Fibroblast of skin of abdomen (primary cell): ENCODE results near the gene SPAG6.
A peak's percentile ranks its signal among the peaks of the same experiment; 100 is the strongest.
"Not testable (repeated sequence)": the region's sequence is repeated elsewhere in the genome, so short reads cannot be mapped to it uniquely, and the experiment has no call there.

ENCODE experiments used
- DNase-seq: peaks from one replicate; pipeline ENCODE4 v3.0.0-alpha.2; 2013

Gene SPAG6

GRCh38 chr10:22342421-22342820 is 2.9 kb upstream of the SPAG6 start:
- no peak for DNase-seq

- DNase-seq = no peak
Observed at GRCh38 chr10:22343731-22344130, 1.6 kb upstream of the SPAG6 start.

GRCh38 chr10:22344249-22344648 is 1.0 kb upstream of the SPAG6 start:
- DNase-seq = no peak

- DNase-seq = no peak
Observed at GRCh38 chr10:22344781-22345300, 455 bp upstream of the SPAG6 start.

DNA sequence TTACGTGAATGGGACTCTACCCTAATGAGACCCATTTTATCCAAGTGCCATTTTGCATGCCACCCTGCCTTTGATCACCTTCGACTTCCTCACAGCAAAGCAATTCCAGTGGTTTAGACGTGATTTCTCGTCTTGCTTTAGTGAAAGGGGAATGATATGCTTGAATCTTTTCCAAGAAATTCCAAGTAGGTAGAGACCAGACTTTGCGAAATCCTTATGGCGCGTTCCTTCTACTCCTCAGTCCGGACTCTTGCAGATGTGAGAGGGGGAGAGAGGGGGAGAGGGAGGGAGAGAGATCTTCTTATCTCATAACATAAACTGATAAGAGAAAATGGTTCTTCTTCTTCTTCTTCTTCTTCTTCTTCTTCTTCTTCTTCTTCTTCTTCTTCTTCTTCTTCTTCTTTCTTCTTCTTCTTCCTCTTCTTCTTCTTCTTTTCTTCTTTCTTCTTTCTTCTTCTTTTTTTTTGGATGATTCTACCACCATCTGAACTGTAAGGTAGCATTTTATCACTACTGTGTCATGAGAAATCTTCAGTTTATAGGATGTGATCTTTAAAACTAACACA is 883 bp downstream of the SPAG6 start:
- DNase-seq = no peak

DNA sequence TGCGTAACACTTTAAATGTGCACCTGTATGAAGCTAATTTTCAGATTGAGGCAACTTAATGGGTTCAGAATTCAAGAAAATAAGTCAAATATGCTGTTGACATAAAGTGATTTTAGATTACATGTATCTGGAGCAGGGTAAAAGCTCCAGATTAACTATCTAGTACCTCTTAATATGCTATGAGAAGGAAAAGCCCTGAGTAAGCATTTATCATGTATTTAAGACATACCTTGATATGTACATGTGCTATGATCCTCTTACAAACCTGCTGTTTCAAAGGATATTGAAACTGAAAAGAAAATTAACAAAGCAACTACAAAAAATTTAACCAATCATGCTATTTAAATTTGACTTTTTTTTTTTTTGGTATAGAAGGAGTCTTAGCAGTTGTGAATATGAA is 4.5 kb downstream of the SPAG6 start:
- DNase-seq = no peak

DNA sequence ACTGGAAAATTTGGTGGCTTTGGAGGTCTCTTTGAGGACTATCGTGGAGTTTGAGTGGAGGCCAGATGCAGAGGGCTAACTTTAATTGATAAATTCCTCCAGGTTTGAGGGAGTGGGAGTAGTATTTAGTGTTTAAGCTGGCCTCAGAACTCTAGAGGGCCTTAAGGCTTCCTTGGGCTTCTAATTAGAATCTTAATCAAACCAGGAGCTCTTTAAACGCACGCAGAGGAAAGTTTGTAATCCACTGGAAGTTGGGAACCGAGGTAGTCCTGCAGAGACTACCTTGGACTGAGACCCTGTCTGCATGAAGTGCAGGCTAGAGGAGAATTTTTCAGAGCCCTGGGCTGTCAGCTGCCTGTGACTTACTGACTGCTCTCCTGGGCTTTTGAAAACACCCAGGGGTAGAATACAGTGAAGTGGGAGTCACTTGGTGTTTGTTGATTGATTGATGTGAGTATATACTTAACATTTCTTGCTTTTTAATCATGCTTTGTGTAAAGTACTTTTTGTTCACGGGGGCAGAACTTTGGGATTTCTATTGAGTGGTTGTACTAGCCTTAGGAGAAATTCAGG is 5.9 kb downstream of the SPAG6 start:
- DNase-seq = no peak

DNA sequence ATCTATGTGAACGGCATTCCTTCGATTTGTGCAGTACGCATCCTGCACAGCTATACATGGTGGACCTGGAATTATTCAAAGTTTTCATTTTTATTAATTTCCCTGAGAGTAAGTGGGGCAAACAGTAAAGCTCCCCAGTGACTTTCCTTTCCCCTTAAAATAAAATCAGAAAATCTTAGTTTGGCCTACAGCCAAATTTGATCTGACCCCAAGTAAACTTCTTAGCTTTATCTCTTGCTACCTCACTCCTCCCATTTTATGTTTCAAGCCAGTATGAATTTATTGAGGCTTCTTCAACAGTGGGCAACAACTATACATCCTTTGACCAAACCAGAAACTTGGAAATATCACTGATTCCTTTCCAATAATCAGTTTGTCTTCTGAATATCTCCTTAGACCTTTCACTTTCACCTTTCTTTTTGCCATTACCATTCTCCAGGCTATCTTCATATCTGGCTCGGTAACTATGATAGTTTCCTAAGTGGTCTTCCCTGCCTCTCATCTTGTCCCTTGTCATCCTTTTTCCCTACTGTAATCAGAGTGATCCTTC is 11.1 kb downstream of the SPAG6 start:
- DNase-seq = no peak

- not testable (repeated sequence) for DNase-seq
Observed at GRCh38 chr10:22357770-22358169, 12.5 kb downstream of the SPAG6 start.

DNA sequence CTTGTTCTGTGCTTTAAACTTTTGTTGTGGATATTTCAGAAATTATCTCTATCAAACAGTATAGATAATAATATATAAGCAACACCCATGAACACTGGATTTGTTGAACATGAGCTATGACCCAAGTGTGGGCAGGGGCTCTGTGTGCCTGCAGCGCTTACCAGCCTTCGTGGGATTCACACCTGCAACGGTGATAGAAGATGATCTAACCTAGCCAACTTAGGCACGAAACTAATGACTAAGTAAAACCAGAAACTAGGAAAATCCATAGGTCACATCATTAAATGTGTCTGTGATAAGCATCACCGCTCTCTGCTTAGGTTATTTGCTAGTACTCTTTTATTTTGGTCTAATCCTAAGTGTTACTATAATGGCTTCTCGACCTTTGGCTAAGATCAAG is 18.0 kb downstream of the SPAG6 start:
- DNase-seq = no peak

- no peak for DNase-seq
Observed at GRCh38 chr10:22364407-22365140, 19.3 kb downstream of the SPAG6 start.

DNA sequence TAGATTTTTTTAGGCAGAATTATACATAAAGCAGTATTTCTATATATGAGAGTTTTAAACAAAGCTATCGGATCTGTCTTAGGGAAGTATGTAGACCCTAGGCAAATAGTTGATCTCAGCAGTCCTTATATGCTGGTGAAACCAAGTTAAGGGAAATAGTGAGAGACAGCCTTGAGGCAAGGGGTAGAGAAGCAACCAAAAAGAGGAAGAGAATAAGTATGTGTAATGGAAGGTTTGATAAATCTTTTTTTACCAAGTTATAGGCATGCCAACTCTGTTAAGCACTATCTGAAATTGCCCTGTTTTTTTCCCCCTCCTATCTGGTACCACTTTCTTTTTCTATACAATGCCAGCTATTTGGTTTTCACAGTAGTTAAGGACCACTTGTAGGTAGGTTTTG is 19.9 kb downstream of the SPAG6 start:
- no peak for DNase-seq

- DNase-seq = peak; percentile 71
Observed at GRCh38 chr10:22365644-22366434, 20.5 kb downstream of the SPAG6 start.

DNA sequence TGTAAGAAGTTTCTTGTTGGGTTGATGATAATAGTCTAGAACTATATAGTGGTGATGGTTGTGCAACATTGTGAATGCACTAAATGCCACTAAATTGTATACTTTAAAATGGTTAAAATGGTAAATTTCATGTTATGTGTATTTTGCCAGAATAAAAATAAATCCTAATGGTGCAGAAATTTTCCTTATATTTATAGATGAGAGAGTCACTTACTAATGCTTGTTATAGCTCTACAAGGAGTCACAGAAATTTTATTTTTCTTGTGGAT is 21.1 kb downstream of the SPAG6 start:
- no peak for DNase-seq

GRCh38 chr10:22366771-22367170 is 21.5 kb downstream of the SPAG6 start:
- DNase-seq = no peak

GRCh38 chr10:22367471-22367870 is 22.2 kb downstream of the SPAG6 start:
- DNase-seq = no peak

GRCh38 chr10:22368402-22368801 is 23.1 kb downstream of the SPAG6 start:
- DNase-seq = no peak

DNA sequence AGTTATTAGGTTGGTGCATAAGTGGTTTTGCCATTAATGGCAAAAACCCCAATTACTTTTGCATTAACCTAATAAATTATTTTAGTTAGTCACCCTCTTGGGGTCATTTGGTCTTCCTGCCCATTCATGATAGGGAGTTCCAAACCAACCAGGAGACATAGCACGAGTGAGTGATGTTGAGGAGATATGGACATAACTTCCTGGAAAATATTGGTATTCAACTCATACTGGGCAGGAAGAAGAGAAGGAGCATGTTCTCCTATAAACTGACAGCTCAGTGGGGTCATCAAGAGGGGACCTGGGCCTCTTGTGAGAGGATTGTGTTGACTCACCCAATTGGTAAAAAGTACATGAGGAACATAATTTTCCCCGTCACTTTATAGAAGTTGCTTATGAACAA is 23.7 kb downstream of the SPAG6 start:
- no peak for DNase-seq

DNA sequence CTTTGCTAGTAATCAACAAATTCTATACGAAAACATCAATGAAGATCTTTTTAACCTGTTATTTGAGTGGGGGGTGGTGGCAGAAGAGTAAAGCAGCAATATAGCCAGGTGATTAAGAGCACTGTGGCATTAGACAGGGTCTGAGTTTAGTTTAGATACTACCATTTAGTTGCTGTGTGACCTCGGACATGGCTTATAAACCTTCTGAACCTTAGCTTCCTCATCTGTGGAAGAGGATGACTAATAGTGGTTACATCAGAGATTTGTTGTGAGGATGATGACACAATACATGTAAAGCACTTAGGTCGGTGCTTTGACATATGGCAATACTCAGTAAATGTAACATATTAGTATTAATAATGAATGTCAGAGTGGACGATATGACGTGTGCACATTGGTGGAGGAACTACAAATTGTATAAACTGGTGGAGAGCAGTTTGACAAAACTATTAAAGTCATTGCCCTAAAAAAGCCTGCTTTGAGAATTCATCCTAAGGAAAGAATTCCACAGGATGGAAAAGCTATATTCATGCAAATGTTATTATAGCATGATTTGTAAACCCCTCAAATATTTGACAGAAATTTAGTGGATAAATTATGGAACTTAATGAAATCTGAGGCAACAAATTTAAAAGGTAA is 24.3 kb downstream of the SPAG6 start:
- peak; percentile 13 for DNase-seq

- no peak for DNase-seq
Observed at GRCh38 chr10:22370320-22370719, 25.0 kb downstream of the SPAG6 start.

DNA sequence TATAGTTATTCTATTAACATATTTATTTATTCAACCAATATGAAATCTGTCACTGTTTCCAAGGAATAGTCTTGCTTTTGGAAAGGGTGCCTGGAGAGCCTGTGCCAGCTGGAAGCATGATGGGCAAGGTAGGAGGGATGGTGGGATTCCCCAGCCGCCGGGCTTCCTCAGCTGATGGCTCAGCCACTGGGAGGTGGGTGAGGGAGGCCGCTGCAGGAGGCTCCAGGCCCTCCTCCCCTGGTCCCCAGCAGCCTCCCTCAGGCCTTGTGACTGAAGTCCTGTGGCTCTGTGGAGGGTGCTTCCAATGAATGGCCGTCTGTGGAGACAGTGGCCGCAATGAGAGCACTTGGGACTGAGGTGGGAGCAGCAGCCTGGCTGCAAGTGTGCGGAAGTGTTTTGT is 27.0 kb downstream of the SPAG6 start:
- no peak for DNase-seq

DNA sequence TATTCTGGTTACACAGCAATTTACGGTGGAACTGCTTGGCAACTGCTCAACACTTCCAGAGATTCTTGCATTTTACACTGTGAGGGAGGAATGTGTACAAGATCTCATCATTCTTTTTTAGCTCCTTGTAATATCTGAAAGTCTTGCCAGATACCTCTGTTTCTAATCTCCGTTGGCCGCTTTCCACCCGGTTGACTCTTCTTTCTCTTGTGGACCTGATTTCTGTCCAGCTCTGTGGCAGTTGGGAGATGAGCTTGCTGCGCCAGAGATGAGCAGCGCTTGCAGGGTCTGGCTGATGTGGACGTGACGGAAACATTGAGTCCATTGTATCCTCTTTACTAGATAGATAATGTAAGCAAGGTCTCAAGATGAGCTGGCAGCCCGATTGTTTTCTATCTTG is 27.6 kb downstream of the SPAG6 start:
- peak; percentile 76 for DNase-seq
